Endothelial cell of umbilical vein (primary cell): ENCODE results near the gene NRG3. TPM values are rescaled to one million over a fixed set of nuclear protein-coding genes. Genes with fewer than 3 reads are reported as not detected.

Source experiments
- BruUV-seq: library from RNA; stranded (reverse); fragments of 400-500 nt; replicated peaks from 2 replicates; lab custom pipeline; 2021; lab: Mats Ljungman, UMichigan
- CTCF ChIA-PET: fragments of 300-600, 350-600 bp; sonication (Branson Sonifier 250); formaldehyde crosslinking; loops from one replicate; lab custom pipeline; 2021; ENCODE audit warnings: antibody characterized with exemption, inconsistent platforms; lab: Charles Lee
- POLR2A ChIA-PET: fragments of 300-600, 350-600 bp; sonication (Branson Sonifier 250); formaldehyde crosslinking; loops from one replicate; lab custom pipeline; 2021; ENCODE audit warnings: antibody characterized with exemption, inconsistent platforms; lab: Charles Lee
- DNase-seq: peaks from one replicate; pipeline ENCODE4 v3.0.0-alpha.2; 2011; ENCODE audit warnings: low read depth, low spot score
- FAIRE-seq: peaks from 2 replicates; lab custom pipeline; 2011; peaks lifted over from hg19 to GRCh38; lab: Jason Lieb, UNC
- H2AFZ ChIP-seq: 2 replicates; pipeline ENCODE4 v1.6.0; 2012; ENCODE audit warnings: low read depth, low read length, control low read depth, inconsistent platforms
- H3K27ac ChIP-seq: 2 replicates; pipeline ENCODE4 v1.5.1; 2011; ENCODE audit warnings: low read depth, mild to moderate bottlenecking, control low read depth, low read length, moderate library complexity; ENCODE audit not compliant: insufficient read depth
- H3K27me3 ChIP-seq, 2 experiments: 2 replicates each; pipeline versions ENCODE4 v1.6.0 to v1.6.1; 2011; ENCODE audit warnings: low read length in 2 of 2, mixed read lengths in 1 of 2; ENCODE audit not compliant: control insufficient read depth in 2 of 2, insufficient read depth in 2 of 2
- H3K36me3 ChIP-seq, 2 experiments: 2 replicates in 1 of 2; 3 replicates in 1 of 2; pipeline ENCODE4 v1.5.1; 2011; ENCODE audit warnings: low read length in 2 of 2, mild to moderate bottlenecking in 1 of 2, moderate library complexity in 1 of 2; ENCODE audit not compliant: control insufficient read depth in 2 of 2, insufficient read depth in 2 of 2; ENCODE audit errors: extremely low read depth in 1 of 2
- H3K4me1 ChIP-seq: 3 replicates; pipeline ENCODE4 v1.5.1; 2011; ENCODE audit warnings: mild to moderate bottlenecking, low read length; ENCODE audit not compliant: control insufficient read depth, insufficient read depth; ENCODE audit errors: extremely low read depth
- H3K4me2 ChIP-seq: 2 replicates; pipeline ENCODE4 v1.6.1; 2011; ENCODE audit warnings: low read length, control low read depth, mixed read lengths; ENCODE audit not compliant: insufficient read depth
- H3K4me3 ChIP-seq, 3 experiments: fragments of 200-600 bp in 1 of 3; sonication (generic), shearing (Covaris generic) in 1 of 3; replicated peaks in 1 of 3; 2 replicates each; pipeline ENCODE4 v1.5.1; 2011 to 2016; ENCODE audit warnings: control low read depth in 3 of 3, low read length in 3 of 3, mild to moderate bottlenecking in 2 of 3, inconsistent platforms in 1 of 3, low read depth in 1 of 3, moderate library complexity in 1 of 3; ENCODE audit not compliant: insufficient read depth in 1 of 3
- H3K79me2 ChIP-seq: 2 replicates; pipeline ENCODE4 v1.6.0; 2012; ENCODE audit warnings: low read length, inconsistent platforms; ENCODE audit not compliant: control insufficient read depth, insufficient read depth
- H3K9ac ChIP-seq: replicated peaks from 2 replicates; pipeline ENCODE3; 2011; ENCODE audit warnings: low read length, control low read depth; ENCODE audit not compliant: insufficient read depth; ENCODE audit errors: extremely low read depth
- H3K9me1 ChIP-seq: replicated peaks from 3 replicates; pipeline ENCODE4 v1.6.0; 2011; ENCODE audit warnings: mild to moderate bottlenecking, low read length; ENCODE audit not compliant: control insufficient read depth, insufficient read depth; ENCODE audit errors: extremely low read depth
- H3K9me3 ChIP-seq: replicated peaks from 2 replicates; pipeline ENCODE4 v1.5.1; 2012; ENCODE audit warnings: low read length, inconsistent platforms; ENCODE audit not compliant: control insufficient read depth, insufficient read depth
- H4K20me1 ChIP-seq: replicated peaks from 2 replicates; pipeline ENCODE3; 2011; ENCODE audit warnings: mild to moderate bottlenecking, low read length; ENCODE audit not compliant: control insufficient read depth, insufficient read depth; ENCODE audit errors: extremely low read depth
- EZH2 ChIP-seq: IDR thresholded peaks from 2 replicates; pipeline ENCODE4 v1.6.1; 2012; ENCODE audit warnings: borderline replicate concordance, low read depth, mild to moderate bottlenecking, moderate library complexity, low read length, inconsistent platforms; ENCODE audit not compliant: severe bottlenecking
- FOS ChIP-seq: IDR thresholded peaks from 2 replicates; pipeline ENCODE4 v1.6.1; 2011; ENCODE audit warnings: mild to moderate bottlenecking, low read length, moderate library complexity, borderline replicate concordance; ENCODE audit not compliant: insufficient read depth
- GATA2 ChIP-seq: IDR thresholded peaks from 2 replicates; pipeline ENCODE4 v1.7.0; 2011; ENCODE audit warnings: low read depth, mild to moderate bottlenecking, moderate library complexity, mixed read lengths, low read length; ENCODE audit not compliant: insufficient read length, insufficient read depth
- JUN ChIP-seq: IDR thresholded peaks from 2 replicates; pipeline ENCODE4 v1.6.1; 2011; ENCODE audit warnings: borderline replicate concordance, low read depth; ENCODE audit not compliant: insufficient read length, insufficient read depth
- MYC ChIP-seq: IDR thresholded peaks from one replicate; pipeline ENCODE4 v1.6.1; 2011; ENCODE audit warnings: mild to moderate bottlenecking, low read depth, low read length
- POLR2A ChIP-seq: IDR thresholded peaks from 2 replicates; pipeline ENCODE4 v1.6.1; 2012; ENCODE audit warnings: low read depth, mild to moderate bottlenecking, control low read depth, low read length
- POLR2AphosphoS5 ChIP-seq: IDR thresholded peaks from 2 replicates; pipeline ENCODE4 v1.6.1; 2012; ENCODE audit warnings: low read depth, mild to moderate bottlenecking, control low read depth, low read length, moderate library complexity; ENCODE audit not compliant: insufficient read depth
- dilution Hi-C: fragments of 300-500 bp; cut with MboI; formaldehyde crosslinking; loops from one replicate; pipeline ENCODE4 v1.15.0; 2019; ENCODE audit warnings: low sequenced_read_pairs; ENCODE audit not compliant: extremely low pct_ligation_motif_present
- intact Hi-C: fragments of 100-400 bp; cut with micrococcal nuclease; formaldehyde crosslinking; loops from one replicate; pipeline ENCODE4 v1.10.0; 2022
- polyA plus RNA-seq, 4 experiments: library from polyadenylated mRNA; depleted of rRNA in 3 of 4; stranded (reverse) in 3 of 4; unstranded in 1 of 4; fragments of >200 nt; gene quantifications; 2 replicates each; pipeline versions ENCODE4 v1.2.1 to v1.2.3, GENCODE V29; 2011 to 2012; ENCODE audit warnings: missing spikeins in 1 of 4
- total RNA-seq: library from RNA; stranded (reverse); gene quantifications from 2 replicates; pipeline ENCODE4 v1.2.3, GENCODE V29; 2021
- TF ChIP-seq, protein P1 (sequence below): IDR thresholded peaks from 2 replicates; pipeline ENCODE4 v1.6.1; 2011; ENCODE audit not compliant: insufficient read depth, insufficient read length
- TF ChIP-seq, protein P2 (sequence below), 2 donors: IDR thresholded peaks; 1 replicate in 1 of 2; 2 replicates in 1 of 2; pipeline ENCODE4 v1.5.1; 2011; ENCODE audit warnings: low read length in 2 of 2, mild to moderate bottlenecking in 2 of 2, moderate library complexity in 2 of 2, control low read depth in 1 of 2, inconsistent platforms in 1 of 2, low read depth in 1 of 2; ENCODE audit not compliant: insufficient read depth in 1 of 2; ENCODE audit errors: extremely low read depth in 1 of 2

The NRG3 gene
- total and polyA plus RNA-seq, 2 donors (not counting 3 experiments of a cell fraction or from before 2014, with no cell fraction given): 1.9 to 3.9 TPM

DNA sequence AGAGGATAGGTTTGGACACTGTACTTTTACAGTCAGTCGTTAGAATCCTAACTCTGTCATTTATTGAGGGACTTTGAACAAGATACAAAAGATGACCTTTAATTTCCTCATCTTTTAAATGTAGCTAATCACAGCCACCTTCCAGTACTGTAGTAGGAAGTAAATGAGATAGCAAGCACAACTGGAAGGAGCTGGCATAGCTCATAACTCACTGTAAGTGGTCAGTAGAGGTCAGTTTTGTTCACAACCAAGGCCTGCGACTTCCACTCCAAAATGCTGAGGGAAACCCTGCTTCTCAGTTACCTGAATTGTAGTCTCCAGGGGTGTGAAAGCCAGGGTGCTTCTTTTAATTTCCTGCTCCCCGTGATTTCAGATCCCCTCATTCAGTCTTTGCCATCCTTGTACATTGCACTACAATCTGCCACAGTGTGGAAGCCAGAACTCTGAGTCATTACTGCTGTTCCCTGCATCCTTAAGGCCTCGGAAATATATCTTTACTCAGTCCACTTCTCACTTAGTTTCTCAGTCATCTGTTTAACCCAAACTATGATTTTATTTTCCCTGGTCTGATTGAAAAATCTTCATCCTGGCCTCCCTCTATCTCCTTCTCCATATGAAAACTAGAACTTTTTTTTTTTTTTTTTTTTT, 361.2 kb downstream of the NRG3 start:
- no peak overlapping the region for H3K4me2 ChIP-seq
- H4K20me1 ChIP-seq: no peaks in the 10 kb centered on the region
- no peaks in the 10 kb centered on the region for H3K36me3 ChIP-seq
- no peaks in the 10 kb centered on the region for H3K4me1 ChIP-seq
- BruUV-seq: no TSS peak
- no peaks in the 10 kb centered on the region for H3K9me1 ChIP-seq
- ChIA-PET POLR2A (no interaction called here), CTCF (no interaction called here)
- no peak overlapping the region for H3K4me3 ChIP-seq
- H3K27me3 ChIP-seq: no peaks in the 10 kb centered on the region
- no peak overlapping the region for H3K27ac ChIP-seq
- no peak for FAIRE-seq
- no peaks in the 10 kb centered on the region for H3K9me3 ChIP-seq
- TF ChIP-seq POLR2A: no peak
- no peak for TF ChIP-seq MYC
- TF ChIP-seq, protein P1, sequence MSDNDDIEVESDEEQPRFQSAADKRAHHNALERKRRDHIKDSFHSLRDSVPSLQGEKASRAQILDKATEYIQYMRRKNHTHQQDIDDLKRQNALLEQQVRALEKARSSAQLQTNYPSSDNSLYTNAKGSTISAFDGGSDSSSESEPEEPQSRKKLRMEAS: no peak
- no peak for TF ChIP-seq POLR2AphosphoS5
- no peak for TF ChIP-seq GATA2
- H3K9ac ChIP-seq: no peak overlapping the region
- dilution Hi-C loops (no loop called here), intact Hi-C loops (no loop called here)
- no peak overlapping the region for H2AFZ ChIP-seq
- no peak for DNase-seq
- H3K79me2 ChIP-seq: no peaks in the 10 kb centered on the region

DNA sequence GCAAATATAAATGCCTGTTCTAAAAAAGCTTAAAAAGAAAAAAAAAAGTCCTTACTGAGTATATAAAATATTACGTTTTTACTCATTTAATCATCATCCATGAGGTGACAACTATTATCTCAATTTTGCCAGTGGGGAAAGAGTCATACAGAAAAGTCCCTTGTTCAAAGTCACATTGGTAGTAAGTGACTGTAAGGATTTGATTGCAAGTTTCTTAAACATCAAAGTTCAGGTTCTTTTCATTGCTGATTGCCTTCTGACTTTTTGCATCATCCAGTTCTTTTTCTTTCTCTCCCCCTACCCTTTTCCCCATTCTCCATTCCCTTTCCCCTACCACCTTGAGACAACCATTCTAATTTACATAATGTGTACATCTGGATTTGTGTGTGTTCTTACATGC, 363.3 kb downstream of the NRG3 start:
- H3K4me1 ChIP-seq: no peaks in the 10 kb centered on the region
- H3K4me2 ChIP-seq: no peak overlapping the region
- dilution Hi-C loops: no loop called here
- DNase-seq (no peak), FAIRE-seq (no peak)
- H3K79me2 ChIP-seq: no peaks in the 10 kb centered on the region
- H3K27ac ChIP-seq: no peak overlapping the region
- CTCF ChIA-PET: interaction anchor here (0.7 kb wide), 1 partner anchor 15 kb away, joined by 3 read pairs; no protein-coding TSS in a partner anchor
- no peak overlapping the region for H3K4me3 ChIP-seq
- POLR2A ChIA-PET: no interaction called here
- no peaks in the 10 kb centered on the region for H3K9me1 ChIP-seq
- BruUV-seq: no TSS peak
- no peaks in the 10 kb centered on the region for H3K36me3 ChIP-seq
- H3K27me3 ChIP-seq: no peaks in the 10 kb centered on the region
- no peaks in the 10 kb centered on the region for H3K9me3 ChIP-seq
- intact Hi-C loops: no loop called here
- H2AFZ ChIP-seq: no peak overlapping the region
- no peak for TF ChIP-seq POLR2AphosphoS5
- no peak for TF ChIP-seq EZH2
- no peak for TF ChIP-seq POLR2A
- TF ChIP-seq, protein P2, sequence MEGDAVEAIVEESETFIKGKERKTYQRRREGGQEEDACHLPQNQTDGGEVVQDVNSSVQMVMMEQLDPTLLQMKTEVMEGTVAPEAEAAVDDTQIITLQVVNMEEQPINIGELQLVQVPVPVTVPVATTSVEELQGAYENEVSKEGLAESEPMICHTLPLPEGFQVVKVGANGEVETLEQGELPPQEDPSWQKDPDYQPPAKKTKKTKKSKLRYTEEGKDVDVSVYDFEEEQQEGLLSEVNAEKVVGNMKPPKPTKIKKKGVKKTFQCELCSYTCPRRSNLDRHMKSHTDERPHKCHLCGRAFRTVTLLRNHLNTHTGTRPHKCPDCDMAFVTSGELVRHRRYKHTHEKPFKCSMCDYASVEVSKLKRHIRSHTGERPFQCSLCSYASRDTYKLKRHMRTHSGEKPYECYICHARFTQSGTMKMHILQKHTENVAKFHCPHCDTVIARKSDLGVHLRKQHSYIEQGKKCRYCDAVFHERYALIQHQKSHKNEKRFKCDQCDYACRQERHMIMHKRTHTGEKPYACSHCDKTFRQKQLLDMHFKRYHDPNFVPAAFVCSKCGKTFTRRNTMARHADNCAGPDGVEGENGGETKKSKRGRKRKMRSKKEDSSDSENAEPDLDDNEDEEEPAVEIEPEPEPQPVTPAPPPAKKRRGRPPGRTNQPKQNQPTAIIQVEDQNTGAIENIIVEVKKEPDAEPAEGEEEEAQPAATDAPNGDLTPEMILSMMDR (IDR thresholded peaks at IDR 0.05; ENCODE audit: extremely low read depth in 1 of 2, insufficient read depth in 1 of 2, low read depth in 1 of 2, low read length in 2 of 2): no peak
- TF ChIP-seq JUN: no peak
- no peak for TF ChIP-seq FOS
- TF ChIP-seq, protein P1: no peak
- TF ChIP-seq GATA2: no peak
- H4K20me1 ChIP-seq: no peaks in the 10 kb centered on the region
- H3K9ac ChIP-seq: no peak overlapping the region
